GM23338 (cell line): ENCODE data around the gene TPST1. TPM values are rescaled to one million over a fixed set of nuclear protein-coding genes. Genes with fewer than 3 reads are reported as not detected.

Experiments used
- ATAC-seq: fragments of 200-7000 bp; cut with Tn5 transposase; 3 replicates; pipeline ENCODE4 v1.9.1; 2020
- DNase-seq: peaks from one replicate; pipeline ENCODE4 v3.0.0-alpha.2; 2015; ENCODE audit warnings: low spot score
- H2AFZ ChIP-seq: fragments of 200-600 bp; sonication (generic); 2 replicates; pipeline ENCODE4 v1.8.0; 2016; ENCODE audit warnings: antibody characterized with exemption, mild to moderate bottlenecking, moderate library complexity
- H3F3A ChIP-seq: fragments of 200-600 bp; sonication (generic); replicated peaks from 2 replicates; pipeline ENCODE4 v1.8.0; 2017; ENCODE audit warnings: antibody characterized with exemption, mixed run types, low read depth
- H3K27ac ChIP-seq: fragments of 200-600 bp; sonication (generic); 2 replicates; pipeline ENCODE4 v1.6.1; 2016; ENCODE audit warnings: low read depth
- H3K27me3 ChIP-seq: fragments of 200-600 bp; sonication (generic); 2 replicates; pipeline ENCODE4 v1.8.0; 2016; ENCODE audit warnings: mild to moderate bottlenecking, mixed run types, moderate library complexity; ENCODE audit not compliant: insufficient read depth
- H3K36me3 ChIP-seq: fragments of 200-600 bp; sonication (generic); 2 replicates; pipeline ENCODE4 v1.8.0; 2016; ENCODE audit warnings: mild to moderate bottlenecking; ENCODE audit not compliant: insufficient read depth
- H3K4me1 ChIP-seq: fragments of 200-600 bp; sonication (generic); 2 replicates; pipeline ENCODE4 v1.8.0; 2016; ENCODE audit warnings: mild to moderate bottlenecking, moderate library complexity; ENCODE audit not compliant: insufficient read depth
- H3K4me2 ChIP-seq: fragments of 200-600 bp; sonication (generic); 2 replicates; pipeline ENCODE4 v1.7.1; 2017; ENCODE audit warnings: mixed run types
- H3K4me3 ChIP-seq: fragments of 200-600 bp; sonication (generic); 2 replicates; pipeline ENCODE4 v1.6.1; 2016; ENCODE audit warnings: mixed run types
- H3K79me2 ChIP-seq: fragments of 200-600 bp; sonication (generic); replicated peaks from 2 replicates; pipeline ENCODE4 v1.8.0; 2017; ENCODE audit warnings: mild to moderate bottlenecking; ENCODE audit not compliant: insufficient read depth
- H3K9me2 ChIP-seq: fragments of 200-600 bp; sonication (generic); 2 replicates; pipeline ENCODE4 v1.8.0; 2017; ENCODE audit not compliant: insufficient read depth
- H4K20me1 ChIP-seq: fragments of 200-600 bp; sonication (generic); replicated peaks from 2 replicates; pipeline ENCODE4 v1.8.0; 2017; ENCODE audit warnings: mild to moderate bottlenecking; ENCODE audit not compliant: insufficient read depth
- H3K27ac Mint-ChIP-seq: 2 replicates; pipeline ENCODE4 v1.8.0; 2020; ENCODE audit warnings: inconsistent platforms, mild to moderate bottlenecking, moderate library complexity, mixed read lengths
- H3K27me3 Mint-ChIP-seq: 3 replicates; pipeline ENCODE4 v1.8.0; 2022; ENCODE audit warnings: low read depth, mild to moderate bottlenecking, moderate library complexity, mixed read lengths, inconsistent platforms; ENCODE audit not compliant: insufficient read depth, poor library complexity
- H3K36me3 Mint-ChIP-seq: 3 replicates; pipeline ENCODE4 v1.8.0; 2021; ENCODE audit warnings: low read depth, mild to moderate bottlenecking, inconsistent platforms, moderate library complexity, mixed read lengths
- H3K4me1 Mint-ChIP-seq: 3 replicates; pipeline ENCODE4 v1.8.0; 2020; ENCODE audit warnings: mild to moderate bottlenecking, inconsistent platforms, mixed read lengths
- H3K4me3 Mint-ChIP-seq: 3 replicates; pipeline ENCODE4 v1.8.0; 2021; ENCODE audit warnings: moderate library complexity, mild to moderate bottlenecking, inconsistent platforms, mixed read lengths
- H3K9me3 Mint-ChIP-seq: 3 replicates; pipeline ENCODE4 v1.8.0; 2020; ENCODE audit warnings: moderate library complexity, mild to moderate bottlenecking, inconsistent platforms, mixed read lengths
- CREB1 ChIP-seq: fragments of 250-450 bp; sonication (Bioruptor Pico); IDR thresholded peaks from 2 replicates; pipeline ENCODE4 v1.5.0; 2020; ENCODE audit warnings: low read depth, mild to moderate bottlenecking, moderate library complexity
- CTCF ChIP-seq, 2 experiments: fragments of 200-600 bp in 1 of 2; sonication (generic) in 1 of 2; conservative IDR thresholded peaks; 2 replicates each; pipeline versions ENCODE4 v1.5.1 to v1.6.1; 2016 to 2017; ENCODE audit warnings: antibody characterized with exemption in 2 of 2, low read depth in 2 of 2, mild to moderate bottlenecking in 2 of 2, moderate library complexity in 1 of 2
- ETS1 ChIP-seq: IDR thresholded peaks from 2 replicates; pipeline ENCODE4 v1.6.1; 2016; ENCODE audit warnings: antibody characterized with exemption
- EZH2phosphoT487 ChIP-seq: fragments of 200-600 bp; sonication (generic); IDR thresholded peaks from one replicate; pipeline ENCODE4 v1.8.1; 2018; ENCODE audit warnings: antibody characterized with exemption; ENCODE audit not compliant: unreplicated experiment
- JUNB ChIP-seq: IDR thresholded peaks from one replicate; pipeline ENCODE4 v1.6.1; 2016; ENCODE audit warnings: antibody characterized with exemption; ENCODE audit not compliant: unreplicated experiment
- POLR2AphosphoS5 ChIP-seq: IDR thresholded peaks from 2 replicates; pipeline ENCODE4 v1.6.1; 2016; ENCODE audit warnings: antibody characterized with exemption, low read depth
- REST ChIP-seq: IDR thresholded peaks from one replicate; pipeline ENCODE4 v1.6.1; 2018; ENCODE audit warnings: antibody characterized with exemption; ENCODE audit not compliant: unreplicated experiment
- ZNF114 ChIP-seq: fragments of 250-450 bp; sonication (Bioruptor Pico); IDR thresholded peaks from 2 replicates; pipeline ENCODE4 v1.5.0; 2020; ENCODE audit warnings: mild to moderate bottlenecking, moderate library complexity
- ZNF331 ChIP-seq: fragments of 250-450 bp; sonication (Bioruptor Pico); IDR thresholded peaks from 2 replicates; pipeline ENCODE4 v1.5.0; 2020; ENCODE audit warnings: low read depth, mild to moderate bottlenecking, moderate library complexity
- polyA plus RNA-seq: library from polyadenylated mRNA; unstranded; fragments of >200 nt; fragmentation: Nextera tagmentation; extraction: Ambion mirVana; gene quantifications from 2 replicates; pipeline ENCODE4 v1.2.1, GENCODE V29; 2016
- total RNA-seq: library from RNA; depleted of rRNA; stranded (reverse); fragments of >200 nt; shearing (Covaris generic); gene quantifications from 2 replicates; pipeline ENCODE4 v1.2.3, GENCODE V29; 2014

TPST1 gene
- total and polyA plus RNA-seq, 2 experiments from 2014 or later = 10.7 to 19.2 TPM

GRCh38 chr7:66303454-66304155 lies 98.5 kb downstream of the TPST1 start (continued):
- TF ChIP-seq REST (no peak), CTCF (conservative IDR thresholded peaks at IDR 0.05; ENCODE audit: low read depth in 2 of 2) (no peak), JUNB (no peak), ZNF331 (CRISPR knock-in tag) (no peak), POLR2AphosphoS5 (no peak)

- peaks cover 2% of the 10 kb centered on the region; the same call in 2 of the 3 replicates for H3K36me3 Mint-ChIP-seq
- H3K27me3 Mint-ChIP-seq = peaks cover 2% of the 10 kb centered on the region
- H3K4me3 Mint-ChIP-seq = no peak overlapping the region
- Histone ChIP-seq H3K4me3 (no peak overlapping the region), H3K9me2 (no peaks in the 10 kb centered on the region), H3K27me3 (no peaks in the 10 kb centered on the region), H4K20me1 (peaks cover 3% of the 10 kb centered on the region; the same call in 1 of the 2 replicates), H3F3A (no peaks in the 10 kb centered on the region), H3K36me3 (no peaks in the 10 kb centered on the region), H3K79me2 (no peaks in the 10 kb centered on the region), H3K4me1 (peaks cover 25% of the 10 kb centered on the region), H3K27ac (no peak overlapping the region), H2AFZ (no peak overlapping the region), H3K4me2 (no peak overlapping the region)
- DNase-seq = no peak
- peaks cover 2% of the 10 kb centered on the region; the same call in 2 of the 3 replicates for H3K9me3 Mint-ChIP-seq
- no peak for ATAC-seq
- H3K4me1 Mint-ChIP-seq = peaks cover 21% of the 10 kb centered on the region
- no peak overlapping the region for H3K27ac Mint-ChIP-seq
- TF ChIP-seq CTCF (conservative IDR thresholded peaks at IDR 0.05; ENCODE audit: low read depth in 2 of 2) (no peak), EZH2phosphoT487 (no peak), ZNF331 (CRISPR knock-in tag) (no peak), ZNF114 (CRISPR knock-in tag) (no peak), CREB1 (CRISPR knock-in tag) (no peak), ETS1 (no peak)
Observed at GRCh38 chr7:66304536-66304935, 99.4 kb downstream of the TPST1 start.
